Testis (tissue), 3 donors: Measurements from ENCODE around the gene NUP214. TPM values are rescaled to one million over a fixed set of nuclear protein-coding genes. Genes with fewer than 3 reads are reported as not detected.
"Not testable (repeated sequence)": the region's sequence is repeated elsewhere in the genome, so short reads cannot be mapped to it uniquely, and the experiment has no call there.

ENCODE experiments used
- DNase-seq: peaks from one replicate; pipeline ENCODE4 v3.0.0-alpha.2; 2019
- H3K27ac ChIP-seq, 2 donors: fragments of 200-600 bp; sonication (generic); one replicate each; pipeline ENCODE4 v1.5.1; 2019
- H3K27me3 ChIP-seq: fragments of 200-600 bp; sonication (generic); one replicate; pipeline ENCODE4 v1.5.1; 2019
- H3K36me3 ChIP-seq: fragments of 200-600 bp; sonication (generic); one replicate; pipeline ENCODE4 v1.5.1; 2017; ENCODE audit warnings: low read depth; ENCODE audit errors: missing control alignments
- H3K4me1 ChIP-seq: fragments of 200-600 bp; sonication (generic); one replicate; pipeline ENCODE4 v1.5.1; 2019
- H3K4me3 ChIP-seq, 2 donors: fragments of 200-600 bp; sonication (generic); one replicate each; pipeline ENCODE4 v1.5.1; 2017 to 2019
- H3K9me3 ChIP-seq: fragments of 200-600 bp; sonication (generic); one replicate; pipeline ENCODE4 v1.5.1; 2017
- CTCF ChIP-seq, 3 experiments: fragments of 450-650 bp in 2 of 3; fragments of 200-600 bp in 1 of 3; sonication (generic) in 1 of 3; IDR thresholded peaks; one replicate each; pipeline ENCODE4 v1.5.1; 2016 to 2019; ENCODE audit warnings: antibody characterized with exemption in 3 of 3, mild to moderate bottlenecking in 2 of 3, moderate library complexity in 1 of 3
- POLR2A ChIP-seq: fragments of 450-650 bp; IDR thresholded peaks from one replicate; pipeline ENCODE4 v1.6.1; 2017; ENCODE audit warnings: antibody characterized with exemption, mild to moderate bottlenecking, moderate library complexity
- WGBS, 2 donors: methylation state at CpG; one replicate each; pipeline ENCODE4 v1.1.5; 2018; 5-methylcytosine and 5-hydroxymethylcytosine counted together
- intact Hi-C: fragments of 100-400 bp; cut with DNase I; formaldehyde crosslinking; loops from one replicate; pipeline ENCODE4 v1.15.1; 2023; ENCODE audit warnings: low total_unique reads
- polyA plus RNA-seq: library from polyadenylated mRNA; stranded (reverse); fragments of 350-450 nt; fragmentation: Illumina TruSeq; extraction: RNeasy Lipid Tissue Mini Kit (QIAGEN cat#74804); gene quantifications from one replicate; pipeline ENCODE4 v1.2.3, GENCODE V29; 2014; ENCODE audit warnings: low read depth, low replicate concordance; ENCODE audit not compliant: insufficient read depth
- total RNA-seq, 2 donors: library from RNA; depleted of rRNA; stranded (reverse); fragments of >200 nt; gene quantifications; one replicate each; pipeline ENCODE4 v1.2.3, GENCODE V29; 2016

Gene NUP214
- total and polyA plus RNA-seq, 3 donors from 2014 or later: 190 to 250 (median 237) TPM

- WGBS, 2 donors: 79 to 80% methylated on average over 13 of the region's 13 CpGs
- TF ChIP-seq POLR2A (no peak), CTCF (IDR thresholded peaks at IDR 0.05) (no peak)
Measured at GRCh38 chr9:131262327-131263032, 137.1 kb downstream of the NUP214 start.

GRCh38 chr9:131263033-131263343 lies 137.6 kb downstream of the NUP214 start:
- 91 to 94% methylated on average over 5 of the region's 5 CpGs for WGBS, 2 donors
- intact Hi-C loops, DNase-seq, H3K36me3 ChIP-seq, H3K27me3 ChIP-seq, H3K27ac ChIP-seq, H3K4me3 ChIP-seq, H3K9me3 ChIP-seq: not testable (repeated sequence)
- peaks cover 32% of the 10 kb centered on the region for H3K4me1 ChIP-seq

More at GRCh38 chr9:131262327-131263032, 137.1 kb downstream of the NUP214 start:
- no peaks in the 10 kb centered on the region for H3K9me3 ChIP-seq
- H3K4me3 ChIP-seq: no peak overlapping the region
- H3K27ac ChIP-seq: no peak overlapping the region
- H3K4me1 ChIP-seq: peaks cover 31% of the 10 kb centered on the region
- no peak for DNase-seq
- intact Hi-C loops: no loop called here
- no peaks in the 10 kb centered on the region for H3K36me3 ChIP-seq
- no peaks in the 10 kb centered on the region for H3K27me3 ChIP-seq

GRCh38 chr9:131263701-131264100 lies 138.3 kb downstream of the NUP214 start:
- TF ChIP-seq POLR2A (no peak), CTCF (IDR thresholded peaks at IDR 0.05) (no peak)
- H3K4me3 ChIP-seq: no peak overlapping the region
- no peaks in the 10 kb centered on the region for H3K9me3 ChIP-seq
- no peaks in the 10 kb centered on the region for H3K27me3 ChIP-seq
- 96 to 97% methylated on average over 6 of the region's 6 CpGs for WGBS, 2 donors
- no peaks in the 10 kb centered on the region for H3K36me3 ChIP-seq
- intact Hi-C loops: no loop called here
- no peak overlapping the region for H3K27ac ChIP-seq
- H3K4me1 ChIP-seq: peaks cover 34% of the 10 kb centered on the region
- no peak for DNase-seq

- Histone ChIP-seq H3K36me3 (no peaks in the 10 kb centered on the region), H3K27me3 (no peaks in the 10 kb centered on the region), H3K4me1 (peaks cover 40% of the 10 kb centered on the region), H3K9me3 (no peaks in the 10 kb centered on the region), H3K27ac (no peak overlapping the region), H3K4me3 (no peak overlapping the region)
- intact Hi-C loops: no loop called here
- DNase-seq: no peak
- 71 to 80% methylated on average over 7 to 11 of the region's 11 CpGs for WGBS, 2 donors
- no peak for TF ChIP-seq CTCF (IDR thresholded peaks at IDR 0.05)
- TF ChIP-seq POLR2A: no peak
Measured at GRCh38 chr9:131264231-131264630, 138.8 kb downstream of the NUP214 start.

- H3K27ac ChIP-seq: peak overlapping the region in 1 of 2 donors; percentile 68
Measured at GRCh38 chr9:131266266-131267229, 141.2 kb downstream of the NUP214 start.

More at GRCh38 chr9:131266266-131267229, 141.2 kb downstream of the NUP214 start:
- intact Hi-C loops: no loop called here
- Histone ChIP-seq H3K36me3 (no peaks in the 10 kb centered on the region), H3K9me3 (no peaks in the 10 kb centered on the region), H3K4me3 (no peak overlapping the region), H3K4me1 (peaks cover 62% of the 10 kb centered on the region), H3K27me3 (no peaks in the 10 kb centered on the region)
- no peak for TF ChIP-seq CTCF (IDR thresholded peaks at IDR 0.05)
- TF ChIP-seq POLR2A: no peak
- DNase-seq: peak; percentile 67
- 63 to 69% methylated on average over 21 to 26 of the region's 26 CpGs for WGBS, 2 donors
